H4 (cell line): Measurements from ENCODE around the gene KDM4F. TPM values are rescaled to one million over a fixed set of nuclear protein-coding genes. Genes with fewer than 3 reads are reported as not detected.
"Not testable (repeated sequence)": the region's sequence is repeated elsewhere in the genome, so short reads cannot be mapped to it uniquely, and the experiment has no call there.

ENCODE experiments used
- DNase-seq: peaks from one replicate; pipeline ENCODE4 v3.0.0-alpha.2; 2015; ENCODE audit warnings: low spot score
- total RNA-seq: library from RNA; depleted of rRNA; stranded (reverse); fragments of >200 nt; shearing (Covaris generic); gene quantifications from 2 replicates; pipeline ENCODE4 v1.2.3, GENCODE V29; 2014; rRNA removed

The KDM4F gene
- not detected in 2 replicates for total RNA-seq

DNA sequence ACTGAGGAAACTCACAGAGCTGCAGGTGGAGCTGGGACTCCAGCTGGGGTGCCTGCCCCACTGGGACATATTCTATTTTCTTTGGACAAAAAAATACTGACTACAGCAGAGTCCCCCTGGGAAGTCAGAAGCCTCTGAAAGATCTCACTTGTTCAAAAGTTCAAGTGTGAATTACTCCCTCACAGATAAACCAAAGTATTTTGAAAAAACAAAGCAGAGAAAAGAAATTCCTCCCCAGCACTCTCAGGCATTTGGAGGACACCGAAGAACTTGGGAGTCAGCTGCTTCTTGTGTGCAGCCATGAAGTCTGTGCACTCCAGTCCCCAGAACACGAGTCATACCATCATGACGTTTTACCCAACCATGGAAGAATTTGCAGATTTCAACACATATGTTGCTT, at the start of gene KDM4F:
Gene KDM4F (plus strand): TSS at position 301 of the 400 bp plus-strand sequence.
- not testable (repeated sequence) for DNase-seq

DNA sequence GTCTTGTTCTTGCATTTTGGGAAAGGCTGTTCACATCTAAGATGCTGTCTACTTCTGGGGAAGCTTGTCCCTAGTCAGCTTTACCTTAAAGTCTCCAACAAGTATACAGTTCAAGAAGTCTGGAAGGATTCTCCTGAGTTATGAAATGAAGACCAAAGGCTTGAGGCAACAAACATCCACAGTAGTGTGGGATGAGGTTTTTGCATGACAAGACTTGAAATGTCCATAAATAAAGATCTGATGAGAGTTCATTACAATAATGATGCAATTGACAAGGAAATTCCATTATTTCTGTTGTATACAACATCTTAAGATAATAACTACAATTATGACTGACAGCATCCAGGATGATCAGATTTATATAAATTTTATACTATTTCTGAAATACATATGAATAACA, 45.5 kb upstream of the KDM4F start:
- no peak for DNase-seq

DNA sequence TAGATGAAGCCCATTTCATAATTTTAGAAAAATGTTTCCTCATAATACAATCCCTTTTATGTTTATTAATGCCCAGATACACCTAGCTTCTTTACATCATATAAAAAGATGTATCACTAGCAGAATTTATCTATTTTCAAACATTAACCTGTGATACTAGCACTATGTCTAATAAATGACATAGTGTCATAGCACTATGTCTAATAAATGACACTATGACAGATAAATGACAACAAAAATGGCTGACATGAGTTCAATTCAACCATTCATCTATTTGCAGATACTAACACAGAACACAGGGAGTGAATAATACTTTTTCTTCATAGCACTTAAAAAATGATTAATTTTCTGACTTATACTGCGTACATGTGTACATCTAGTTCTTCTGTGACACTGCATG, 43.6 kb upstream of the KDM4F start:
- DNase-seq: no peak

DNA sequence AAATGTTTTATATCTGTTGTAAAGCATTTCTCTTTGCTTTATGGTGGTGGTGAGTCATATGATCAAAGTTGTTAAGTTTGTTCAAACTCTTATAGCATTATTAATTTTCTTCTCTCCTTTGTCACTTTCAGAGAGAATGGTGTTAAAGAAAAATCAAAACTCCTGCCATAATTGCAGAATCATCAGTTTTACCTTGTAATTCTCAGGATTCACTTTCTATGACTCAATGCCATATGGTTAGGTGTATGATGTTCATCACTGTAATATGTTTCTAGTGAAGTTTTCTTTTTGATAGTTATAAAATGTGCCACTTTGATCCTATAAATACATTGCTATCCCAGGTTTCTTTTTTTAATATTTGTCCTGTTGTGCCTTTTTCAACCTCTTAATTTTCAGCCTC, 37.8 kb upstream of the KDM4F start:
- no peak for DNase-seq

DNA sequence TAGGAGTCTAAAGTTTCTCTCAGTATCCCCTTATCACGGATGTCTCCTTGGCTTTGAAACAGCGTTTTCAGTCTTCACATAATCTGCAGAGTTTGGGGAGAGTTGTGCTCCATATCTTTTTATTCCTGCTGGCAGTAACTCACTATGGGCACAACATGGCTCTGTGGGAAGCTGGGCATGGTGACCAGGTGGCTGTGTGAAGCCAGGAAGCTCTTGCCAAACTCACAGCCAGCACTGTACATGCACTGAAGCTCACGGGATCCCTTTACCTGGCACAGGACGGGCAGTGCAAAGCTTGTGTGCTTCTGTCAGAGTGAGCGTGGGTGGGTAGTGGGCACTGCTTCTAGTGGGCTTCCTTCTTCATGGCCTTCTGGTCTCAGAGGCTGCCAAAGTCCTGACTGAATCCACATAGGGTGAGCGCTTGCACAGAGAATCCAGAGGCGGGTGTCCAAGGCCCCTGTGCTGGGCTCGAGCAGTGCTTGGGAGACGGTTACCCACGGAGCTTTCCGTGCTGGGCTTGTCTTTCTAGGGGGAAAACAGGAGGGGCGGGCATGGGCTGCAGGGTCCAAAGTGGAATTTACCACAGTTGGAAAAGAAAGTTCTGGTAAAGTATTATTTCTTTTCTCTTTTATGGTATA, 34.9 kb upstream of the KDM4F start:
- no peak for DNase-seq

DNA sequence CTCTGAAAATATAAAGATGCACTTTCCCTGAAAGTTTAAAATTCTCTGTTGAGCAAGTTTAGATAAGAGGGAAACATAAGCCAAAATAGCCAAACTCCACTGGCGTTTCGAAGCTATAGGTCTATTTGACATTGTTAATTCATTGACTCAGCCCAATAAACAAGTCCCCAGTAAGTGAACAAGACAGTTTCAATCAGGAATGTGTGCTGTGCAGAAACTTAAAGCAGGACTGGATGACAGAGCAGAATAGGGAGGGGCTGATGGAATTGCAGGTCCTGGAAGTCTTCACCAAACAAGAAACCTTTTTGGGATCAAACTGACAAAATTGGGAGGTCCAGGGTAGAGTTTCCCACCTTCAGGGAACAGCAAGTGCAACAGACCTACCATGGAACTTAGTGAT, 33.1 kb upstream of the KDM4F start:
- DNase-seq: no peak

DNA sequence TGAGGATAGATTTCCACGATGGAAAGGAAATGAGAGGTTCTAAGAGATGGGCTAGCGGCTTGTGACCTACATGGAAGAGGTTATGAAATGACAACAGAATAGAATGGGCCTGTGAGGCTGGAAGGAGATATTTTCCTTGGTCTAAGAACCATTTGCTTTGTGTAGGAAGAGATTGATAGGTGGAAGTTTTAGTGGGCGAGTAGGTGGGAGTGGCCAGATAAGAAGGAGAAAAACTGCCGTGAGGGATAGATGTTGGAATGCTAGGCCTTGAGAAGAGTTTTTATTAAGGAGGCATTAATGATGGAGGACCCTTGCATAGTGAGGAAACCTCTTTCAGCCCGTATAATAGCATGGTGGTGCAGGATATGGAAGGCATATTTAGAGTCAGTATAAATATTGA, 27.8 kb upstream of the KDM4F start:
- not testable (repeated sequence) for DNase-seq

DNA sequence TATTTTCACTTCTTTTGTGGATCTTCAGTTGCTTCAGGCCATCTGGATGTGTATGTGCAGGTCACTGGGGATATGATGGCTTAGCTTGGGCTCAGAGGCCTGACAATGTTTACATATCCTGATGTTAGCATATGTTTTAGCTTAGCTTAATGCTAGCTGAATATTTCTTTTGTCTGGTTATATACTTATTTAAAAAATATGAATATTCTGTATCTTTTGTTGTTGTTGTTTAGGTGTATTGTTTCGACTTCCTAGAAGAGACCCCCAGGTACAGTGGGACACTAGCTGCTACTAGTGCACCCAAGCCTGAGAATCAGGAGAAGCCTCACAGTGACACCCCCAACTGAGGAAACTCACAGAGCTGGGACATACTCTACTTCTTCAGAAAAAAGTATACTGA, 24.3 kb upstream of the KDM4F start, which contains the start of gene KDM4E:
Gene KDM4E (plus strand): TSS at position 301 of the 400 bp plus-strand sequence. CDS start 300 bp downstream, outside the sequence.
- DNase-seq: no peak

DNA sequence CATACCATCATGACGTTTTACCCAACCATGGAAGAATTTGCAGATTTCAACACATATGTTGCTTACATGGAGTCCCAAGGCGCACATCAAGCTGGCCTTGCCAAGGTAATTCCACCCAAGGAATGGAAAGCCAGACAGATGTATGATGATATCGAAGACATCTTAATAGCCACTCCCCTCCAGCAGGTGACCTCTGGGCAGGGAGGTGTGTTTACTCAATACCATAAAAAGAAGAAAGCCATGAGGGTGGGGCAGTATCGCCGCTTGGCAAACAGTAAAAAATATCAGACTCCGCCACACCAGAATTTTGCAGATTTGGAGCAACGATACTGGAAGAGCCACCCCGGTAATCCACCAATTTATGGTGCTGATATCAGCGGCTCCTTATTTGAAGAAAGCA, 23.6 kb upstream of the KDM4F start:
- not testable (repeated sequence) for DNase-seq

DNA sequence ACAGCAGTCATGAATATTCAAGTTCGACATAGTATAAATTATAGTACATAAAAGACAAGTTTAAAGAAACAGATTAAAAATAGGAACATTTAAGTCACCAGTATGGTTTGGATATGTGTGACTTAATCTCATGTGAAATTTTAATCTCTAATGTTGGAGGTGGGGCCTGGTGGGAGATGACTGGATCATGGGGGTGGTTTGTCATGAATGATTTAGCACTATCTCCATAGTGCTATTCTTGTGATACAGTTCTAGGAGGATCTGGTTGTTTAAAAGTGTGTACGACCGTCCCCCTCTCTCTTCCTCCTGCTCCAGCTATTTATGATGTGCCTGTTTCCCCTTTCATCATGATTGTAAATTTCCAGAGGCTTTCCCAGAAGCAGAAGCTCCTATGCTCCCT, 20.9 kb upstream of the KDM4F start:
- no peak for DNase-seq

DNA sequence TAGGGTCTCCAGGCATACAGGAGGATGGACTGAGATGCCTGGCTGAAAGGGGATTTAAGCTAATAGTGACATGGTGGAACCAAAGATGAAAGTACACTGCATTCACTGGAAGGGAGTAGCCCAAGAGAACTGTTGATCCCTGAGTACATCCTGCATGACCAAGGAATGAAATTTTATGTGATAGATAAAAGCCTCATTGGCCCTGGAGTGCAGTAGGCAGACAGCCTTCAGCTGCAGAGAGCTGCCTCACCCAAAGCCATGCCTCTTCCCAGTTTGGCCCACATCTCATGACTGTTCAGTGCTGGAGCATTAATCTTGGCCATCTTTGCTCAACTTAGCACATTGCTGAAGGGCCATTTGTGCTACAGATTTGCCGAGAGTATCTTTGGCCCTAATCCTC, 16.2 kb upstream of the KDM4F start:
- no peak for DNase-seq

DNA sequence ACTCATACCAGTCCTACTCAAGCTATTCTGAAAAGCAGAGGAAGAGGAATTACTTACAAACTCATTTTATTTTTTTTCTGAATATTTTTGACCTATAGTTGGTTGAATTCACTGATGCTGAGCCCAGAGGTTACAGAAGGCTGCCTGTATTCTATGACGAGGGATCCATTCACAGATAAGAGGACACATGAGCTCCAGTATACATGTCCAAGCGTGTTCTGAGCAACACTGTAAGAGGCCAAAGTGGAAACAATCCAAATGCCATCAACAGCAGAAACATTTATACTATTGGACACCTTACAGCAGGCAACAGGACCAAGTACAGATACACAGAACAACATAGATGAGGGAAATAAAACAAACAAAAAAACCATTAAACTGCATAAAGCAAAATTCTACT, 13.9 kb upstream of the KDM4F start:
- no peak for DNase-seq

DNA sequence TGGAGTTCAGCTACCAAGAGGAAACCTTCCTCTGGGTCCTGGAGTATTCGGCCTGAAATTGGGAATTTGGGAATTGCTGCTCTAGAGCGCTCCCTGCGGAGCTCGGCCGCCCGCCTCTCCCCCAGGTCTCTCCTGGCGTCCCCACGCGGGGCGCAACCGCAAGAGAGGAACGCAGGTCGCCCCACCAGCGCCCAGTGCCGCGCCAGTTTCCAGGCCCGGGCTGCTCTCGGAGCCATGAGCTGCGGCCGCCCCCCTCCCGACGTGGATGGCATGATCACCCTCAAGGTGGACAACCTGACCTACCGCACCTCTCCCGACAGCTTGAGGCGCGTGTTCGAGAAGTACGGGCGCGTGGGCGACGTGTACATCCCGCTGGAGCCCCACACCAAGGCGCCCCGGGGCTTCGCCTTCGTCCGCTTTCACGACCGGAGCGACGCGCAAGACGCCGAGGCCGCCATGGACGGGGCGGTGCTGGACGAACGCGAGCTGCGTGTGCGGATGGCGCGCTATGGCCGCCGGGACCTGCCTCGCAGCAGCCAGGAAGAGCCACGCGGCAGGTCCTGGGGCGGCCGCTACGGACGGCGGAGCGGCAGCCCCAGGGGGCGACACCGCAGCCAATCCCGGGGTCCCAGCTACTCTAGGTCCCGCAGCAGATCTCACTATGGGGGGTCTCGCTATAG, 11.7 kb upstream of the KDM4F start:
- DNase-seq: not testable (repeated sequence)

DNA sequence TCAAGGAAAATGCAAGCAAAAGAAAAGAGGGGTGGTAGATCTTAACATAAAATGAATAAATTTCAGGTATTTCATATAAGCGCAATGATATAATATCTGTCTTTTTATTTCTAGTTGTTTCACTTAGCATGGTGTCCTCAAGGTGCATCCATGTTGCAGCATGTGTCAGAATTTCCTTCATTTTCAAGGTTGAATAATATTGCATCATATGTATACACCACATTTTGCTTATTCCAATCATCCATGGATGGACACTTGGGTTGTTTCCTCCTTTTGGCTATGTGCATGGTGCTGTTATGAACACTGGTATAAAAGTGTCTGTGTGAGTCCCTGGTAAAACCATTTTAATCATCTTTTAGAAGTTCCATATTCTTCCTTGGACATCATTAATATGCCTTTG, 7.0 kb upstream of the KDM4F start:
- no peak for DNase-seq

DNA sequence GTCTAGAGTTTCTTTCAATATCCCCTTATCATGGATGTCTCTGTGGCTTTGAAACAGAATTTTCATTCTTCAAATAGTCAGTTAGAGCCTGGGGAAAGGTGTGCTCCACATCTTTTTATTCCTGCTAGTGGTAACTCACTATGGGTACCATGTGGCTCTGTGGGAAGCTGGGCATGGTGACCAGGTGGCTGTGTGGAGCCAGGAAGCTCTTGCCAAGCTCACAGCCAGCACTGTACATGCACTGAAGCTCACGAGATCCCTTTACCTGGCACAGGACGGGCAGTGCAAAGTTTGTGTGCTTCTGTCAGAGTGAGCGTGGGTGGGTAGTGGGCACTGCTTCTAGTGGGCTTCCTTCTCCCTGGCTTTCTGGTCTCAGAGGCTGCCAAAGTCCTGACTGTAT, 6.3 kb upstream of the KDM4F start:
- DNase-seq: no peak

DNA sequence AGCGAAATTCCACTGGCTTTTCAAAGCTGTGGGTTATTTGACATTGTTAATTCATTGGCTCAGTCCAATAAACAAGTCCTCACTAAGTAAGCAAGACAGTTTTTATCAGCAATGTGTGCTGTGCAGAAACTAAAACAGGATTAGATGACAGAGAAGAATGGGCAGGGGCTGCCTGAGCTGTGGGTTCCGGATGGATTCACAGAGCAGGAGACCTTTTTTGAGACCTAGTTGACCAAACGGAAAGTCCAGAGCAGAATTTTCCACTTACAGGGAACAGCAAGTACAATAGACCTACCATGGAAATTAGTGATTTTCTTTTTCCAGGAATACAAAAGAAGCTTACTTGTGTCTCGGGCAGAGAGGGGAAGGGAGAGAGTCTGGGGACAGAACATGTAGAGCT, 5.2 kb upstream of the KDM4F start:
- no peak for DNase-seq

DNA sequence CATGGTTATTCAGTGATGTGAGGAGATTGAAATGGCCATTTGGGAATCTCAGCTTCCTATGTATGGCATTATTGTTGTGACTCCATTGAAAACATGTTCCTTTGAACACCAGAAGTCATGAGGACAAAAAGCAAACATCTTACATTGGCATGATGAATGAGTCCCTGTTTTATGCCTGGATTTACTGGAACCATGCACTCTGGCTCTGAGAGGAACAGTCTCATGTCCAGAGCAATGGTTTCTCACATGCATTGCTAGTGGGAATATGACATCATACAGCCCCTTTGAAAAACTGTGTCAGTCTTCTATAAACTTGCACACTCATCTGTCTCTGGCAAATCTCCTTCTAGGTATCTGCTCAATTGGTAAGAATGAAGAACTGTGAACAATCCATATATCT, 3.4 kb upstream of the KDM4F start:
- no peak for DNase-seq

DNA sequence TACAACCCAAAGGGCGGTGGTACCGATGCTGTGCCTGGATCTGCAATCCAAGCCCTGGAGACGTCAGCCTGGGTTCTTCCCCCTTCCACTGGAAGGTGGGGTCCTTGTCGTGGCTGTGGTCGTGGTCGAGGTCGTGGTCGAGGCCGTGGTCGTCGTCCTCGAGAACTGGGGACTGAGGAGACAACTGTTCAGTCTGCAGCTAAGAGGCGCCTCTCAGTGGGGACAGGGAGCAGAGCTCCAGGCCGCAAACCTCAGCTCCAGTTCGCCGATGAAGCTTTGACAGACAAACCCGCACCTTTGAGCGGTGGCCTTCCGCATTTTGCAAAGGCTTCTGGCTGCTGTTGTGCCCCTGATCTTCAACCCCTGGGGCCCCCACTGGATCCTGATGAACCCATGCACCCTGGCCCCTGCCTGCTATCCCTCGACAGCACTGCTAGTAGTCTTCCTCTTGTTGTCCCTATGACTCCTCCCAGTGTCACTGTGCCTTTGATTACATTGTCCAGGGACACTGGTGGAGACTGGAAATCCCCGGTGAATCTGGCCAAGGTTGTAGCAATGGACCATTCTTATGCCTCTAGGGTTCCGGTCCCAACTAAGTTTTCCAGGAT, 1.5 kb downstream of the KDM4F start:
- DNase-seq: no peak

DNA sequence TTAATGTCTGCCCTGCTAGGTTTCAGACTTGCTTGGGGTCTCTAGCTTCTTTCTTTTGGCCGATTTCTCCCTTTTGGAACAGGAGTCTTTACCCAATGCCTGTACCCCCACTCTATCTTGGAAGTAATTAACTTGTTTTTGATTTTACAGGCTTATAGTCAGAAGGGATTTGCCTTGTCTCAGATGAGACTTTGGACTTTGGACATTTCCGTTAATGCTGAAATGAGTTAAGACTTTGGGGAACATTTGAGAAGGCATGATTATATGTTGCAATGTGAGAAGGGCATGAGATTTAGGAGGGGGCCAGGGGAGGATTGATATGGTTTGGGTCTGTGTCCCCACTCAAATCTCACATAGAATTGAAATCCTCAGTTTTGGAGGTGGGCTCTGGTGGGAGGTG, 5.1 kb downstream of the KDM4F start:
- no peak for DNase-seq

DNA sequence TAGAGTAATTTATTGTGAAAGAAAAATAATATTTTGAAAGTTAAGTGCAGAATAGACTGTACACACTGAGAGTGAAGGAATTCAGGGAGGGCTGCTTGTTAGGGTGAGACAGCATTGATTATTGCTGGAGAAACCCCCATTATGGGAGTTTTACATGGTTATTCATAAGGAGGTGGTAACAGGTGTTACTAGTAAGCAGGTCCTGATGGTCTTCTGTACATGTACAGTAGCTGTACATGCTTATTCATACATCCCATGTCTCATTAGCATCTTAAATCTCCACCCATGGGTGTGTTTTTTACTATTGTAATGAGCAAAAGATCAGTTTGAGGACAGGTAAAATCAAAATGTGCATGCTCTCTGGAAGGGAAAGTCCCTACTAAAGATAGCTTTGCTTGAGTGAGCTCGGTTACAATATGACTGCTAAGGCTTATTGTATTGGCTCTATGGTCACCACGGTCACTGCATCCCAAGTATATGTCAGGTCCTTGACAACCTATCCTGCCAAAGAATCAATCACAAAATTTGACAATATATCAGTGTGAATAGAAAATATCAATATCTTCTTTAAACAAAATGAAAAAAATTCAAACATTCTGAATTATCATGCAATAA, 6.2 kb downstream of the KDM4F start:
- no peak for DNase-seq

DNA sequence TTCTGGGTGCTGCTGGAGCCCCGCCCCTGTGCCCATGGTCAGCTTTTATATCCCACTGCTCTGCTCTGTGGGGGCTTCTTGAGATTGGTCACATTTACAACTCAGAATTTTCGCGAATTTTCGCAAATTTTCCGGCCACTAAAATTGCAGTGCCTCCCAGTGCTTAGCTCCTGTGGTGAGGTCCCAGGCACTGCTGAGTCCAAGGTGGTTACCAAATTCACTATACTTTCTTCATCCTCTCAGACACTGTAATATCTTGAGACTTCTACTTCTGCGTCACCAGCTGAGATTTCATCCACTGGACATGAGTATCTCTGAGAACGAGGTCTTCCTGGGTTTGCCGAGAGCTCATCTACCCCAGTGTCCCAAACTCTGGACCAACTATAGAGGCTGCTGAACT, 8.7 kb downstream of the KDM4F start:
- DNase-seq: no peak

DNA sequence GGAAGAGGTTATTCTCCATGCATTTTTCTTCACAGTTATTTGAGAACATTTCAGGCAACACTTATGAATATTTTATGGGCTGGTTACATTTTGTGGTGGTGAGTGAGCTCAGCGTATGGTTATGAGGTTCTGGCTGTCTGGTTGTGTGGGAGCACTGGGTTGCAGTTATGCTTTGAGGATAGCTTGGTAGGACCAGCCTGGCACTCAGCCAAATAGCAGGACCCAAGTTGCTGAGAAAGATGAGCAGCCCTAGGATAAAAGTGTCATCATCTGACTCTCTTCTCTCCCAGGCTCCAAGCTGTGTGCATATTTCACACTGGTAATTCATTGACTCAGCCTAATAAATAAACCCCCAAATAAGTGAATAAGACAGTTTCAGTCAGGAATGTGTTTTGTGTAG, 9.4 kb downstream of the KDM4F start:
- DNase-seq: no peak

DNA sequence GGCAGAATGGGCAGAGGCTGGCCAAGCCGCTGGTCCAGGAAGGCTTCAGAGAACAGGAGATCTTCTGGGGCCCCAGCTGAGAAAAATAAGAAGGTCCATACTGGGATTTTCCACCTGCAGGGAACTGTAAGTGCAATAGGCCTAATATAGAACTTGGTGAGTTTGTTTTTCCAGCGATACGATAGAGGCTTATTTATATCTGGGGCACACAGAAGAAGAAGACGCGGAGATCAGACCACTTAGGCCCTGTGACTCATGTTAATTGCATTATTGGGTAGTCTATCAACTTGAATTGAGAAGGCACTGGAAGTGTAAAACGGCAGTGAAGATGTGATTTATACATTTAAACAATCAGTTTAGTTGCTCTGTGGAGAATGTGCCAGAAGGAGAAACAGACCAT, 9.8 kb downstream of the KDM4F start:
- DNase-seq: no peak
